ENCODE data around the gene ACVR1B.

ACVR1B gene

DNA sequence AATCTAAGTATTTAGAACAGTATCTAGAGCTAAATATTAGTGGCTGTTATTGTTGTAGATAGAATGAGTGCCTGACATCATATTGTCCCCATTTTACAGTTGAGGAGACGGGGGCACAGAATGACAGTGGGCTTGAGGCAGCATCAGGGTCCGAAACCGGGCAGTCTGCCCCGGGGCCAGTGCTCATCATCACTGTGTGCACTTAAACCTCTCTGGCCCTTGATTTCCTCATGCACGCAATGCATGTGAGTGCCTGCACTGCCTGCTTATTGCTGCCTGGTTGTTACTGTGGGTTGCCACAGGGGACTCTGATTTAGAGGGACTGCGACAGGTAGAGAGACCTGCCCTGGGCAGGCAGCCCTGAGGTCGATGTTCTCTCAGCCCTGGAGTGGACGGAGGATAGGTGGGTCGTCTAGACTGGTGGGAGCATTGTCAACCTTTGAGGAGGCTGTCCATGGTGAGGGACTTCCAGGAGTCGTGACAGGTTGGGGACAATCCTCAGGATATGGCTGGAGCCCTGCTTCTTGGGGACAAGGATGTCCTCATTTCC, 34.4 kb upstream of the ACVR1B start:
- no peak for DNase-seq (ENCODE audit: low read depth in 2 of 2)

DNA sequence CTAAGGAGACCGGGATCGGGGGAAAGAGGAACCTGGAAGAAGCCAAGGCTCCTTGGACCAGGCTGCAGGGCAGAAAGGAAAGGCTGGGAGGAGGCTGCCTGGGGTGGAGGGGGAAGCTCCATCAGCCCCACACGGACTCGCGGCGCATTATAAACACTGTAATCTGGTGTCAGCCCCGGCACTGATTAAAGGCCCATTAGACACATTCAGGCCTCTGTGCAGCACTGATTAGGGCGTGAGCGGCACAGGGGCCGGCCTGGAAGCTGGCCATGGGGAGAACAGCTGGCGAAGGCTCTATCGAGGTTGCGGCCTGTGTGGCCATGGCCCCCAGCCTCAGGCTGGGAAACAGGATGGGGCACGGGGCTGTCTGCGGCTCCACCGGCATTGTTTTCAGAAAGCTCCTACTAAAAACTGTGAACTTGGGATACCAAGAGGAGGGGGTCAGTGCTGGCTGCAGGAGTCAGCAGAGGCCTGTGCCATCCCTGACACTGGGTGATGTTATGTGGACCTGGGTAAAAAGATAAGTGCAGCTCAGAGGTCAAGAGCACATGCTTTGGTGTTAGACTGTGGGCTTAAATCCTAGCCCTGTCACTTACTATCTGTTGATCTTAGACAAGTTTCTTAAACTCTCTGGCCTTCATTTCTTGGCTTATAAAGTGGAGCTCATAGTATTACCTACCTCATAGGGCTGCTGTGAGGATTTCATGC, 33.6 kb upstream of the ACVR1B start:
- no peak for DNase-seq (ENCODE audit: low read depth in 2 of 2)

DNA sequence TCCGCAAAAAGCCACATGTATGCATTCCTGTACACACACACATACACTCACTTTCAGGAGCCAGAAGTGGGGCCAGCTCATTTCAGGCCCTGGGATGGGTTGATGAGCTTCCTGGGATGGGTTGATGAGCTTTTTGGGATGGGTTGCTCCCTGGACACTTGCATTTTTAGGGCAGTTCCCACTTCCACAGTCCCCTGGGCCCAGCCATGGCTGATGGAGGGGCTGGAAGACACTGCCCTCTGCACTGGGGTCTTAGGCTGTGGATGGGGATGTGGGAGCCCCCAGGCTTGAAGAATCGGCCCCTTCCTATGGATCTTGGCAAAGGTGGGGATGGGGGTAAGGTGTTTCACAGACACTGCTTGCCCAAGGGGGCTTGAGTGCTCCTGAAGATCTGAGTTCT, 31.5 kb upstream of the ACVR1B start:
- no peak for DNase-seq (ENCODE audit: low read depth in 2 of 2)

DNA sequence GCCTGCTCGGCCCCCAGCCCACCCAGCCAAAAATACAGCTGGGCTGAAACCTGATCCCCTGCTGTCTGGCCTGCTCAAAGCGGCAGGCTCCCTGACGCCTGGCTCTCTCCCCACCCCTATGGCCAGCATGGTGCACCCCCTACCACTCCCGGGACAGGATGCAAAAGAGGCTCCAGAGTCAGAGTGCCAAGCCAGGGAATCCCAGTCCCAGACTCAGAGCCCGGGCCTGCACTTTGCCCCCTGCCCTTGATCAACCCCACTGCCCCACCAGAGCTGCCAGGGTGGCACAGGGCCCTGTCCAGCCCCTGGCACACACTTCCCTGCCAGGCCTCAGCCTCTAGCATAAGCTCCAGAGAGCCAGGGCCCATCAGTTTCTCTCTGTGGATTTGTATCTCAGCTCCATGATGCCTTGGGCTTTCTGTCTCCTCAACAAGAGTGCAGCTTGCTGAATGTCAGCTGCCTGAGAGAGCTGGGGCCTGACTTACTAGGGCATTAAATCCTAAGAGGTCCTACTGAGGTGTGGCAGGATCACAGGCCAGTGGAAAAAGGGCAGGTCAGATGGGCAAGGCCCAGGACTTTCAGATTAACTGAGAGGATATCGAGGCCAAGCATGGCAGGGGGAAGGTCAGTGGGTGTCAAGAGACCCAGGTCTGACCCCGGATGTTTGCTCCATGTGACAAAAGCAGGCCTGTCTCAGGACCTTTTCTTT, 30.3 kb upstream of the ACVR1B start:
- DNase-seq (ENCODE audit: low read depth in 2 of 2) = no peak

DNA sequence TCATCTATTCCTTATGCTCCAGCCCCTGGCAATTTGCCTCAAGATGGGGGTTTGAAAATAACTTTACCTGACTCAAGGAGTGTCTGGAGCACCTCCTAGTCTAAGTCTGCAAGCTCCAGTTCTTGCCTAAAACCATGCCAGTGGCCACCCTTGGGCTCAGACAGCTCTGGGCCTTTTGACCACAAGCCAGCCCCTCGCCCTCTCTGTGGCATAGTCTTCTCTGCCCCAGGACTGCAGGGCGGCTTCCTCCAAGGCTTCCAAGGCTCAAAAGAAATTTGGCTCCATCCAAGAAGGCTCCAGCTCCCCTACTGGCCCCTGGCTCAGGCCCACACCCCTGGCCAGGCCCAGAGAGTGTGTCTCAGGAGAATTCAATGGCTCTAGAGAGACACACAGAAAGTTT, 29.4 kb upstream of the ACVR1B start:
- no peak for DNase-seq (ENCODE audit: low read depth in 2 of 2)

DNA sequence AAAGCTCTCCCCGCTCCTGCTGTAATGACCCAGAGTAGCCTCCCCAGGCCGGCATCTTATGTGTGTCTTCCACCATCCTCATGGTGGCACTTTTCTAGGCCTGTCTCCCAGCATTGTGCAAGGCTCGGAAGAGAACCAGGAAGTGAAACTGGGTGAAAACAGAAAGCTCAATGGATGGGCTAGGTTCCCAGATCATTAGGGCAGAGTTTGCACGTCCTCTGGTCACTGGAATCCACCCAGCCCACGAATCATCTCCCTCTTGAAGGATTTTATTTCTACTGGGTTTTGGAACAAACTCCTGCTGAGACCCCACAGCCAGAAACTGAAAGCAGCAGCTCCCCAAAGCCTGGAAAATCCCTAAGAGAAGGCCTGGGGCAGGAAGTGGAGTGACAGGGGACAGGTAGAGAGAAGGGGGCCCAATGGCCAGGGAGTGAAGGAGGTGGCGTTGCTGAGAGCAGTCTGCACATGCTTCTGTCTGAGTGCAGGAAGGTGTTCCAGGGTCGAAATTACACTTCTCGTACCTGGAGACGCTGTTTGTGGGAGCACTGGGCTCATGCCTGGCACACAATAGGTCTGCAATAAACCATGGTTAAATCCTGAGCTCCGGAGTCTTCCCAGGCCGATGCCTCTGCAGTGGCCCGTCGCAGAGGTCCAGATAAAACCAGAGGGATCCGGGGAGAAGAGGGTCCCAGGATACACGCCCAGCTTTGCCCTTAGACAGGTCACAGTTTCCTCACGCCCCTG, 28.6 kb upstream of the ACVR1B start:
- DNase-seq (ENCODE audit: low read depth in 2 of 2) = no peak

DNA sequence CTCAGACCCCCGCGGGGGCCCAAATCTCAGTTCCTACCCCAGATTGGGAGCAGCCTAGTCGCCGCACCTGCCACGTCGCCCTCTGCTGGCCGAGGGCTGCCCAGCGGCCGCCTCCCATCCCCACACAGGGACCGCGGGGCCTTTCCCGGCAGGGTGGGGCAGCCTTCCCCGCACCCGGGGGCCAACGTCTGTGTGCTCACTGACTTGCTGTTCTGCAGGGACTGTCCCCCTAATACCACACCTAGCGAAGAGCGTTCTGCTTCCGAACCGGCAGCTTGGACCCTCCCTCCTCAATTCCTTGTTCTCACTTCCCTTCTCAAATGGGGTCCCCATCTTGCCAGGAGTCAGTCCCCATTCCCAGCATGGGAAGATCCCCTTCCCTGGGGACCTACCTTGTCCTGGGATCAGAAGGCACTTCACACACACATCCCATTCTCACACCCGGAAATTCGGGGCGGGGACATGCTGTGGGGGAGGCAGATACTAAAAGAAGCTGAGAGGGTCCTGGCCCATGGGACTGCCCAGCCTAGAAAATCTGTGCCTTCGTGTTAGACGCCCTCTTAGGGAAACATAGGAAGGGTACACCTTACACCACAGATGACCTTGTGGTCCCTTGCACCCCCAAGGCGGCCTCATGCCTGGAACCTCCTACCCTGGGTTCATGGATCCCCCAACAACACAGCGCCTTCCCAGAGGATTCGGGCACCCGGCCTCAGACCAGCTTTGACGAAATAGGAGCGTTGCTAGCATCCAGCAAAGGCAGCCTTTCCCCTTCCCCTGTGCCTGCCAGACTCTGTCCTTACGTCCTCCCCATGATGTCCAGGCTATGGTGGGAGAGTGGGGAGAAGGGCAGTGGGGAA, 27.8 kb upstream of the ACVR1B start:
- peak; percentile 39 for DNase-seq (ENCODE audit: low read depth in 2 of 2)

DNA sequence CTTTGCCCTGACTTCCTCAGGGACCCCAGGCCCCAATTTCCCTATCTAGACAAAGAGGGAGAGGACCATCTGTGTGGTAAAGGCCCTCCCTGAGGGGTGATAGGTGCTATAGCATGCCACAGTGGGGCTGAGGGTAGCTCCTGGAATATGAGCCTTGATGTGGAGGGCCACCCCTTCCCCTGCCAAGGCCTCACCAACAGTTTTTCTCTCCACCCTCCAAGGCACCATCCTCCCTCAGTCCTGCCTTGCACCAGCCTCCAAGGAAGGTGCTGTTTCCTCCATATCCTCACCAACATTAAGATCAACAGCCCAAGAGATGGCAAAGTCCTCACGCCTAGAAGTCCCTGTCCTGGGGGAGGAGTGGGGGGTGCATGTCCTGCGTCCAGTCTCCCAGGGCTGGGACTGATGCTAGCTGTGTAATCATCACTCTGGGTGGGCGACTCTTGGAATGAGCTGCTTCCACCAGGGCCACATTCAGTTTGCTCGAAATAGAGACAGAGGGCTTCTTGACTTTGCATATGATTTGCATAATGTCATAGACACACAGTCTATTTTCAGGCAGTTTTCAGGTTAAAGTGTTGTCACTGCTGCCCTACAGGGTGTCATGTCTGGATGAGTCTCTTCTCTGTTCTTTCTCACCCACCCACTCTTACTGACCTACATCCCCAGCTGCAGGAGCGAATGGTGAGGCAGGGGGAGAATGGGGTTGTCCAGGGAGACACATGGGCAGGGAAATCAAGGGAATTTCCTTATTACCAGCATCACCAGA, 26.8 kb upstream of the ACVR1B start:
- DNase-seq (ENCODE audit: low read depth in 2 of 2) = no peak

DNA sequence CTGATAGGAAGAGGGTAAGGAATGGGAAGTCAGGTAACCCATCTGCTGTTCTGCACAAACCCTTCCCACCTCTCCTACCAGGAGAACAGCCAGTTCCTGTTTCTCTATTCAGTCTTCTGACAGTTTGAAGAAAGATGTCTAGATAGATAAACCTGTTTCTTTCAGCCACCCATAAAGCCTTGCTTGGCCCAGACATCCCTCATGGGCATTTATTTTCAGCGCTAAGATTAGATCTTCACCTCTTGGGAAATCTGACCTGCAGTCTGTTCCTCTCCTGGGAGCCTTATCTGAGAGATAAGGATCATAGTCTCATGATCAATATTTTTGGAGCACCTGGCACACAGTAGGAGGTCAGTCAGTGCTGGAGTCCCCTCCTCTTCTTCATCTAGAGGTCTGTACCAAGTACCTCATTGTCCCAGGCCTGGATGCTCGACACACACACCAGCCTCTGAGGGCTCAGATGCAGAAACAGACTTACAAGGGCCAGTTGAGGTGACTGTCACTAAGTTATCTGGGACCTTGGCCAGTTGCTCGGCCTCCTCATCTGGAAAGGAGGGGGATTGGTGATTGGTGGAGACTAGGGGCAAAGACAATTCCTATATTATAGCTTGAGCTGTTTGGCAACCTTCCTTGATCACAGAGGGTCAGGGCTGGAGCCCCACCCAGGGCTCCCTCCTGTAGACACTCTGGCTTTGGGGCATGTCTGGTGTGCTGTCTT, 26.0 kb upstream of the ACVR1B start:
- no peak for DNase-seq (ENCODE audit: low read depth in 2 of 2)

DNA sequence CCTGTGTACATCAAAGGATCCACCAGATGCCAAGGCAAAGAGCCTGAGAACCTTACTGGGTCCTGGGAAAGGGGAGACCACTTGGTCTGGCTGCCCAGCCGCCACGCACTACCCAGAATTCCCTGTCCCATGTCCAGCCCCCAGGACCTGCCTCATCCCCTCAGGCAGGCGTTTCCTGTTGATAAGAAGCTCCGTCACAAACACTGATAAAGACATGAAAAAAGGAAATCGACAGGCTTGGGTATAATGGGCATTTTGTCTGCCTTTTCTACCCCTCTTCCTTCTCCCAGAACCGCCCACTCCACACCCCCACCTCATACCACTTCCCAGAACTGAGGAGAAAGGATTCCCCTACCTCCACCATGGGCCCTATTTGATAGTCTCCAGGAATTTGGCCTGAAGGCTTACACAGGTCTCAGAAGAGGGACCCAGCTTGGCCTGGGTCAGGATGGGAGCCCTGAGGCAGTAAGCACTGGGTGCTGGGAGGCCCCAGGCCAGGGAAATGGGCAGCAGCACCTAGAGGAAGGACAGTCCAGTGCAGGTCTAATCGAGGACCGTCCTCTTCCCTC, 25.4 kb upstream of the ACVR1B start:
- DNase-seq (ENCODE audit: low read depth in 2 of 2) = no peak

DNA sequence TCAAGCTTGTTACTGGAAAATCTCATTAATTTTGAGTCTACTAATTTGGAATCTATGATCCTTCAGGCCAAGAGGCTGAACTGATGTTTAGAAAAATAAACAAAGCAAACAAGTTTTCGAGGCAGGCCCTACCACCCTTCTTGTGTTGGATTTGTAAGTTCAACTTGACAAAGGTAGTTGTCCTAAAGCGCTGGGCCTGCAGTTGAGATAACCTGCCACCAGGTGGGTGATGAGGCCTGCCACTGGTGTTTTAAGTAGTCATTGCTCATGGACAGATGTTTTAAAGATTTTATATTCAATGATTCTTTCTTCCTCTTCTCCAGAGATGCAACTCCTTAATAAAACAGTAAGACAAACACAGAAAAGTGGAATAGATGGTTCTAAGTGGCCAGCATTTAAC, 24.8 kb upstream of the ACVR1B start:
- peak; percentile 29 to 43 for DNase-seq (ENCODE audit: low read depth in 2 of 2)

DNA sequence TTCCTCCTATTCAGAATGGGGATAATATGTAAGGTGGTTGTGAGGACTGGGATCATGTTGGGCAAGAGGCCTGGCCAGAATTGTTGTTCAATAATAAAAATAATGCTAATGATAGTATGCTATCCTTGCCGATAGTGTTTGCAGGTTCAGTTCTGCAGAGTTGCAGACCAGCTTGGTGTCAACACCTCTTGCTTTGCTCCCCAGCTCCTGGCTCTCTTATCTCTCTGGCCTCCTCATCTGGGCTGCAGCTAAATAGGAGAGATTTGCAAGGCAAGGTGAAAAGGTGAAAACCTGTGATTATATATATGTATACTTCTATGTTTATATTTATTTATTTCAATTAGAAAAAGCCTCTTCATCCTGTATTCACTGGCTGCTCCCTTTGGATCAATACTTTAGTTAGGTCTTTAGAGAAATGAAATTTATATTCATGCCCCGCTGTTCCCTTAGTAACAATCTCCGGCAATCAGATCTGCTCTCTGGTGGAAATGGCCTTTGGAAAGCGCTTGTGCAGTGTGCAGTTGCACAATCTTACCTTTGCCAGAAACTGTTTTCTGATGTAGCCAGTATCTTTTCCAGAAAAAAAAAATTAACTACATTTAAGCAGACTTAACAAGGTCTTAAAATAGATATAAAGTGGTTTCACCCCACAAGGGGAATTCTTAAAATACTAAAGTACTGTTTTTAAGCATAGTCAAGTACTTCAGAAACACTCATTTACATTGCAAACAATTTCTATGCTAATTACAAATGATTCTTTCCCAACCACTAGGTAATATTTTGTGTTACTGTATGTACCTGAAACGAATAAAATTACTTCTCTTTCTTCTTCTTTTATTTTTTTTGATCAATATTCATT, 19.1 kb upstream of the ACVR1B start:
- no peak for DNase-seq (ENCODE audit: low read depth in 2 of 2)

DNA sequence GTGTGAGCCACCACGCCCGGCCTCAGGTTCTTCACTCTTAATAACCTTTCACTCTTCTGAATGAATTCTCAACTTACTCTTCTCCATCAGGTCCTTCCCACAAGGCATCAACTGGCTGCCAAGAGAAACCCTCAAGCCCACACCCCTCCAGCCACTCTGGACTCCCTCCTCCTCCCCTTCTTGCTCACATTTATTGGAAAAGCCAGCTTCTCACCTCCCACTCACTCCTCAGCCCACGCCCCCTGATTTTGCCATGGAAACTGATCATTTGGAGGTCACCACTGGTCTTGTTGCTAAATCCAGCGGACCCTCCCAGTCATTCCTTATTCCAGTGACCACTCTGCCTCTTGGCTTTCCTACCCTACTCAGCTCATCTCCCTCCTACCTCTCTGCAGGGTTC, 17.4 kb upstream of the ACVR1B start:
- DNase-seq (ENCODE audit: low read depth in 2 of 2) = no peak

DNA sequence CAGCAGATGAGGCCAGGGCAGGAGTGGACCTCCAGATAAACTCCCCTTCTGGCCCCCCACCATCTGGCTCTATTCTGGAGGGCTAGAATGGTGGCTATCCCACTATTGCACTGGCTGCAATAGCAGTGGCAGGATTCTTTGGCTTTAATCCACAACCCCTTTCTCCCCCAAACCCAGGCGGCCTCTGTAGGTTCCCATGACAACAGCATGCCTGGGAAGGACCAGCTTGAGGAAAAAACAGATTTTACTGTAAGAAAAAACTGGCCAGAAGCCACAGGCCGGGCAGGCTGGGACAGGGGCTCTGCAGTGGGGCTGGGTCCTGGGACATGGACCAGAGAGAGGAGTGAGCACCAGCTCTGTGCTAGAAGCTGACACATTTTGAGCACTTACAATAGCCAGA, 13.6 kb upstream of the ACVR1B start:
- DNase-seq (ENCODE audit: low read depth in 2 of 2) = no peak

DNA sequence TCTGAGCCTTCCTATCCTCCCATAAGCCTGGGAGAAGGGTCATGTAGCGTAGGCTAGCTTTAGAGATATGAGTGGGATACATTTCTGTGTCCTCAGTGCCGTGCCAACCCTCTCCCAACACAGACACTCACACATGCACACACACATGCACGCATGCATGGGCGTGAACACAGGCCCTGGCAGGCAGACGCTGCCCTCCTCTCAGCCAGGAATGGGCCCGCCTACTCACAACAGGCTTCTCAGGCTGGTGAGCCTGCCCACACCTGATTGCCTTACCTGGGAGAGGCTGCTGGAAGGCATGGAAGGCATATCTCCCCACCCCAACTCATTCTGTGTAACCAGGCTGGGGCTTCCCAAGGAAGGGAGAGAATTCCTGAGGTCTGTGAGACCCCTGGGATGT, 12.8 kb upstream of the ACVR1B start:
- DNase-seq (ENCODE audit: low read depth in 2 of 2) = no peak

DNA sequence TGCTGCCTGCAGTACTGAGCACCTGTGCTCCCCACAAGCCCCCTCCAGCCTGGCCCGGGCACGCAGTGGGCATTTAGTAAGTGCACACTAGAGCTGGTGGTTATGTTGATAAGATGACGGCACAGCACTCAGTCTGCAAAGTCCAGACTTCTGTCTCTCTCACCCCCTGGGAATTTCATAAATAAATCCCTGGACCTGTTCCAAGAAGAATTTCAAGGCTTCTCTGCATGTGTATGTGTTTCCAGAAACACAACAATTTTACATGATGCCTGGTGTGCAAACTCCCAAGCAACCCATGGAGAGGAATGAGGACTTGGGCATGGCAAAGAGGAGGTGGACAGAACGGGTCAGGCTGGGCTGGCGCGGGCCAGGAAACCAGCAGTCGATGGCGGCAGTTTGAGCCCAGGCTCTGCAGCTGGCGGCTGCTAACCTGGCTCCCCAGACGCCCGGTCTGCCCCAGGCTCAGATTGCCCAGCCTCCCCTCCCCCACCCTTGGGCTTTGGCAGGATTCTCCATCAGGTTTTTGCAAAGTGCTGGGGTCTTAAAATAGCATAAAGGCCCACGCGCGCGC, 10.4 kb upstream of the ACVR1B start:
- no peak for DNase-seq (ENCODE audit: low read depth in 2 of 2)

DNA sequence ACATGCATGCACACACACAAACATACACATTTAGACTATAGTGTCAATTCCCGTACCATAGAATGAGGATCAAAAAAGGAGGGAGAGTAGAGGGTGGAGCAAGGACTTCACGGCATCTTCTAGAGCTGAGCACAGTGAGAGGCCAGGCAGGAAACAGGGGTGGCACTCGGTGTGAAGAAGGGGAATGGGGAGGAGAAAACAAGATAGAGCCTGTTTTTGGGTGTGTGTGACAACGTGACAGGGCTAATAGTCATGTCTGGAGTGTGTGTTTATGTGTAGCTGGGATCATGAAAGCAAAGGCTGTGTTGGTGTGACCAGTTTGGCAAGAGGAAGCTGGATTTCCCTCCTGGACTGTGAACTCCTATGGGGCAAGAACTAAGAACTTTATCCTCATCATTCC, 9.9 kb upstream of the ACVR1B start:
- no peak for DNase-seq (ENCODE audit: low read depth in 2 of 2)

DNA sequence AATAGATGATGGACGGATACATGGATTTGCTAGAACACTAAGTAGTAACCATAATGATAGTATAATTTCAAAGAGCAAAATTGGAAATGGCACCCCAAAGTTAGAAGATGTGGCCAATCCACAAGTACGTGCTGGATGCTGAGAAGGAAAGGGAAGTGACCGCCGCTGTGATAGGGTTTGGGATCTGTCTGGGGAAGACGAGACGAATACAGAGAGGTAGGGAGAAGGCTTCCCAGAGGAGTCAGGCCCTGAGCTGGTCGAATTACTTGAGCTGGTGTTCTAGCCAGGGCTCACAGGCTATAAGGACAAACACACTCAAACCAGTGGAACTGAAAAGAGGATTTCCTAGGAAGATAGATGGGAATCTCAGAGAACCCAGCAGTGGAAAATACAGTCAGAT, 9.4 kb upstream of the ACVR1B start:
- no peak for DNase-seq (ENCODE audit: low read depth in 2 of 2)
